GM23338 (cell line): ENCODE measurements around the gene CACNA1D. TPM values are rescaled to one million over a fixed set of nuclear protein-coding genes. Genes with fewer than 3 reads are reported as not detected.

ENCODE experiments used
- ATAC-seq: fragments of 200-7000 bp; cut with Tn5 transposase; 3 replicates; pipeline ENCODE4 v1.9.1; 2020
- DNase-seq: peaks from one replicate; pipeline ENCODE4 v3.0.0-alpha.2; 2015; ENCODE audit warnings: low spot score
- H2AFZ ChIP-seq: fragments of 200-600 bp; sonication (generic); 2 replicates; pipeline ENCODE4 v1.8.0; 2016; ENCODE audit warnings: antibody characterized with exemption, mild to moderate bottlenecking, moderate library complexity
- H3F3A ChIP-seq: fragments of 200-600 bp; sonication (generic); replicated peaks from 2 replicates; pipeline ENCODE4 v1.8.0; 2017; ENCODE audit warnings: antibody characterized with exemption, mixed run types, low read depth
- H3K27ac ChIP-seq: fragments of 200-600 bp; sonication (generic); 2 replicates; pipeline ENCODE4 v1.6.1; 2016; ENCODE audit warnings: low read depth
- H3K27me3 ChIP-seq: fragments of 200-600 bp; sonication (generic); 2 replicates; pipeline ENCODE4 v1.8.0; 2016; ENCODE audit warnings: mild to moderate bottlenecking, mixed run types, moderate library complexity; ENCODE audit not compliant: insufficient read depth
- H3K36me3 ChIP-seq: fragments of 200-600 bp; sonication (generic); 2 replicates; pipeline ENCODE4 v1.8.0; 2016; ENCODE audit warnings: mild to moderate bottlenecking; ENCODE audit not compliant: insufficient read depth
- H3K4me1 ChIP-seq: fragments of 200-600 bp; sonication (generic); 2 replicates; pipeline ENCODE4 v1.8.0; 2016; ENCODE audit warnings: mild to moderate bottlenecking, moderate library complexity; ENCODE audit not compliant: insufficient read depth
- H3K4me2 ChIP-seq: fragments of 200-600 bp; sonication (generic); 2 replicates; pipeline ENCODE4 v1.7.1; 2017; ENCODE audit warnings: mixed run types
- H3K4me3 ChIP-seq: fragments of 200-600 bp; sonication (generic); 2 replicates; pipeline ENCODE4 v1.6.1; 2016; ENCODE audit warnings: mixed run types
- H3K79me2 ChIP-seq: fragments of 200-600 bp; sonication (generic); replicated peaks from 2 replicates; pipeline ENCODE4 v1.8.0; 2017; ENCODE audit warnings: mild to moderate bottlenecking; ENCODE audit not compliant: insufficient read depth
- H3K9me2 ChIP-seq: fragments of 200-600 bp; sonication (generic); 2 replicates; pipeline ENCODE4 v1.8.0; 2017; ENCODE audit not compliant: insufficient read depth
- H4K20me1 ChIP-seq: fragments of 200-600 bp; sonication (generic); replicated peaks from 2 replicates; pipeline ENCODE4 v1.8.0; 2017; ENCODE audit warnings: mild to moderate bottlenecking; ENCODE audit not compliant: insufficient read depth
- H3K27ac Mint-ChIP-seq: 2 replicates; pipeline ENCODE4 v1.8.0; 2020; ENCODE audit warnings: inconsistent platforms, mild to moderate bottlenecking, moderate library complexity, mixed read lengths
- H3K27me3 Mint-ChIP-seq: 3 replicates; pipeline ENCODE4 v1.8.0; 2022; ENCODE audit warnings: low read depth, mild to moderate bottlenecking, moderate library complexity, mixed read lengths, inconsistent platforms; ENCODE audit not compliant: insufficient read depth, poor library complexity
- H3K36me3 Mint-ChIP-seq: 3 replicates; pipeline ENCODE4 v1.8.0; 2021; ENCODE audit warnings: low read depth, mild to moderate bottlenecking, inconsistent platforms, moderate library complexity, mixed read lengths
- H3K4me1 Mint-ChIP-seq: 3 replicates; pipeline ENCODE4 v1.8.0; 2020; ENCODE audit warnings: mild to moderate bottlenecking, inconsistent platforms, mixed read lengths
- H3K4me3 Mint-ChIP-seq: 3 replicates; pipeline ENCODE4 v1.8.0; 2021; ENCODE audit warnings: moderate library complexity, mild to moderate bottlenecking, inconsistent platforms, mixed read lengths
- H3K9me3 Mint-ChIP-seq: 3 replicates; pipeline ENCODE4 v1.8.0; 2020; ENCODE audit warnings: moderate library complexity, mild to moderate bottlenecking, inconsistent platforms, mixed read lengths
- CREB1 ChIP-seq: fragments of 250-450 bp; sonication (Bioruptor Pico); IDR thresholded peaks from 2 replicates; pipeline ENCODE4 v1.5.0; 2020; ENCODE audit warnings: low read depth, mild to moderate bottlenecking, moderate library complexity
- ETS1 ChIP-seq: IDR thresholded peaks from 2 replicates; pipeline ENCODE4 v1.6.1; 2016; ENCODE audit warnings: antibody characterized with exemption
- EZH2 ChIP-seq: fragments of 200-600 bp; sonication (generic); IDR thresholded peaks from one replicate; pipeline ENCODE4 v1.8.0; 2017; ENCODE audit warnings: antibody characterized with exemption, mild to moderate bottlenecking, low read depth; ENCODE audit not compliant: unreplicated experiment
- JUNB ChIP-seq: IDR thresholded peaks from one replicate; pipeline ENCODE4 v1.6.1; 2016; ENCODE audit warnings: antibody characterized with exemption; ENCODE audit not compliant: unreplicated experiment
- NANOG ChIP-seq: IDR thresholded peaks from 2 replicates; pipeline ENCODE4 v1.6.1; 2016; ENCODE audit warnings: antibody characterized with exemption, borderline replicate concordance
- POLR2AphosphoS5 ChIP-seq: IDR thresholded peaks from 2 replicates; pipeline ENCODE4 v1.6.1; 2016; ENCODE audit warnings: antibody characterized with exemption, low read depth
- REST ChIP-seq: IDR thresholded peaks from one replicate; pipeline ENCODE4 v1.6.1; 2018; ENCODE audit warnings: antibody characterized with exemption; ENCODE audit not compliant: unreplicated experiment
- STAT1 ChIP-seq: IDR thresholded peaks from one replicate; pipeline ENCODE4 v1.6.1; 2016; ENCODE audit warnings: antibody characterized with exemption; ENCODE audit not compliant: unreplicated experiment
- ZNF331 ChIP-seq: fragments of 250-450 bp; sonication (Bioruptor Pico); IDR thresholded peaks from 2 replicates; pipeline ENCODE4 v1.5.0; 2020; ENCODE audit warnings: low read depth, mild to moderate bottlenecking, moderate library complexity
- ZNF462 ChIP-seq: fragments of 250-450 bp; sonication (Bioruptor Pico); IDR thresholded peaks from 2 replicates; pipeline ENCODE4 v1.5.0; 2020; ENCODE audit warnings: mild to moderate bottlenecking, moderate library complexity
- polyA plus RNA-seq: library from polyadenylated mRNA; unstranded; fragments of >200 nt; fragmentation: Nextera tagmentation; extraction: Ambion mirVana; gene quantifications from 2 replicates; pipeline ENCODE4 v1.2.1, GENCODE V29; 2016
- total RNA-seq: library from RNA; depleted of rRNA; stranded (reverse); fragments of >200 nt; shearing (Covaris generic); gene quantifications from 2 replicates; pipeline ENCODE4 v1.2.3, GENCODE V29; 2014
- TF ChIP-seq, protein P1 (sequence below), 2 experiments: fragments of 200-600 bp in 1 of 2; sonication (generic) in 1 of 2; conservative IDR thresholded peaks; 2 replicates each; pipeline versions ENCODE4 v1.5.1 to v1.6.1; 2016 to 2017; ENCODE audit warnings: antibody characterized with exemption in 2 of 2, low read depth in 2 of 2, mild to moderate bottlenecking in 2 of 2, moderate library complexity in 1 of 2

CACNA1D gene
- total and polyA plus RNA-seq, 2 experiments from 2014 or later: 1.7 to 1.8 TPM

GRCh38 chr3:53650424-53650823 is 156.0 kb downstream of the CACNA1D start:
- ATAC-seq: no peak

More at GRCh38 chr3:53650424-53650823, 156.0 kb downstream of the CACNA1D start:
- Mint-ChIP-seq H3K36me3 (peaks cover 4% of the 10 kb centered on the region; the same call in 2 of the 3 replicates), H3K9me3 (peaks cover 13% of the 10 kb centered on the region), H3K4me1 (no peaks in the 10 kb centered on the region), H3K27ac (no peak overlapping the region), H3K27me3 (peaks cover 3% of the 10 kb centered on the region), H3K4me3 (no peak overlapping the region)
- Histone ChIP-seq H2AFZ (no peak overlapping the region), H3F3A (no peaks in the 10 kb centered on the region), H3K79me2 (no peaks in the 10 kb centered on the region), H3K4me1 (no peaks in the 10 kb centered on the region), H3K4me2 (no peak overlapping the region), H3K4me3 (no peak overlapping the region), H3K36me3 (no peaks in the 10 kb centered on the region), H4K20me1 (no peaks in the 10 kb centered on the region), H3K9me2 (no peaks in the 10 kb centered on the region), H3K27ac (no peak overlapping the region), H3K27me3 (no peaks in the 10 kb centered on the region)
- TF ChIP-seq REST: no peak
- TF ChIP-seq NANOG: no peak
- no peak for TF ChIP-seq ZNF331
- TF ChIP-seq STAT1: no peak
- TF ChIP-seq ETS1: no peak
- TF ChIP-seq EZH2: no peak
- TF ChIP-seq ZNF462: no peak
- TF ChIP-seq CREB1 (CRISPR knock-in tag): no peak
- TF ChIP-seq POLR2AphosphoS5: no peak
- TF ChIP-seq, protein P1, sequence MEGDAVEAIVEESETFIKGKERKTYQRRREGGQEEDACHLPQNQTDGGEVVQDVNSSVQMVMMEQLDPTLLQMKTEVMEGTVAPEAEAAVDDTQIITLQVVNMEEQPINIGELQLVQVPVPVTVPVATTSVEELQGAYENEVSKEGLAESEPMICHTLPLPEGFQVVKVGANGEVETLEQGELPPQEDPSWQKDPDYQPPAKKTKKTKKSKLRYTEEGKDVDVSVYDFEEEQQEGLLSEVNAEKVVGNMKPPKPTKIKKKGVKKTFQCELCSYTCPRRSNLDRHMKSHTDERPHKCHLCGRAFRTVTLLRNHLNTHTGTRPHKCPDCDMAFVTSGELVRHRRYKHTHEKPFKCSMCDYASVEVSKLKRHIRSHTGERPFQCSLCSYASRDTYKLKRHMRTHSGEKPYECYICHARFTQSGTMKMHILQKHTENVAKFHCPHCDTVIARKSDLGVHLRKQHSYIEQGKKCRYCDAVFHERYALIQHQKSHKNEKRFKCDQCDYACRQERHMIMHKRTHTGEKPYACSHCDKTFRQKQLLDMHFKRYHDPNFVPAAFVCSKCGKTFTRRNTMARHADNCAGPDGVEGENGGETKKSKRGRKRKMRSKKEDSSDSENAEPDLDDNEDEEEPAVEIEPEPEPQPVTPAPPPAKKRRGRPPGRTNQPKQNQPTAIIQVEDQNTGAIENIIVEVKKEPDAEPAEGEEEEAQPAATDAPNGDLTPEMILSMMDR (conservative IDR thresholded peaks at IDR 0.05; ENCODE audit: low read depth in 2 of 2): no peak
- no peak for TF ChIP-seq JUNB
- no peak for DNase-seq
